Progenitor cell of endocrine pancreas (in vitro differentiated cells): ENCODE data around the gene SH2D3A. TPM values are rescaled to one million over a fixed set of nuclear protein-coding genes. Genes with fewer than 3 reads are reported as not detected.

Experiments used
- DNase-seq: peaks from one replicate; pipeline ENCODE4 v3.0.0; 2021; ENCODE audit warnings: low spot score; ENCODE audit not compliant: unreplicated experiment
- H3K27ac Mint-ChIP-seq: 2 replicates; pipeline ENCODE4 v1.8.0; 2021; ENCODE audit warnings: mild to moderate bottlenecking, moderate library complexity, mixed read lengths
- H3K27me3 Mint-ChIP-seq: 2 replicates; pipeline ENCODE4 v1.8.0; 2021; ENCODE audit warnings: mixed read lengths
- H3K36me3 Mint-ChIP-seq: 2 replicates; pipeline ENCODE4 v1.8.0; 2022; ENCODE audit warnings: mixed read lengths; ENCODE audit not compliant: insufficient read depth
- H3K4me1 Mint-ChIP-seq: 2 replicates; pipeline ENCODE4 v1.8.0; 2021; ENCODE audit warnings: low read depth, mixed read lengths
- H3K4me3 Mint-ChIP-seq: 2 replicates; pipeline ENCODE4 v1.8.0; 2021; ENCODE audit warnings: low read depth, mild to moderate bottlenecking, moderate library complexity, mixed read lengths
- H3K9me3 Mint-ChIP-seq: 2 replicates; pipeline ENCODE4 v1.8.0; 2021; ENCODE audit warnings: low read depth, mixed read lengths
- microRNA-seq: library from miRNA; unstranded; fragments of <30 nt; microRNA quantifications from one replicate; pipeline ENCODE4 v1.1.0, GENCODE V29; 2020; ENCODE audit warnings: borderline number of aligned reads; ENCODE audit not compliant: unreplicated experiment
- total RNA-seq: library from RNA; stranded (reverse); gene quantifications from 2 replicates; pipeline ENCODE4 v1.2.1, GENCODE V29; 2021
- TF ChIP-seq, protein P1 (sequence below): fragments of 200-600 bp; sonication (generic); IDR thresholded peaks from one replicate; pipeline ENCODE4 v1.5.0; 2021; ENCODE audit warnings: antibody characterized with exemption, mild to moderate bottlenecking; ENCODE audit not compliant: unreplicated experiment

Gene SH2D3A
- total RNA-seq, 1 donor from 2014 or later = 19.8 TPM

DNA sequence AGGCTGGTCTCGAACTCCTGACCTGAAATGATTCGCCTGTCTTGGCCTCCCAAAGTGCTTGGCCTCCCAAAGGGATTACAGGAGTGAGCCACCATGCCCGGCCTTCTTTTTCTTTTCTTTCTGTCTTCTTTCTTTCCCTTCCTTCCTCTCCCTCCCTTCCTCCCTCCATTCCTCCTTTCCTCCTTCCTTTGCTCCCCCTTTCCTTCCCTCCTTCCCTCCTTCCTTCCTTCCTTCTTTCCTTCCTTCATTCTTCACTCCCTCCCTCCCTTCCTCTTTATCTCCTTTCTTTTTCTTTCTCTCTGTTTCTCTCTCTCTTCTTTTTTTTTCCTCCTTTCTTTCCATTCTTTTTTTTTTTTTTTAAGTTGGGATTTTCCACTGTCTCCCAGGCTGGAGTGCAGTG lies 58.9 kb downstream of the SH2D3A start:
- DNase-seq = no peak
- Mint-ChIP-seq H3K9me3 (no peaks in the 10 kb centered on the region), H3K4me1 (no peaks in the 10 kb centered on the region), H3K27ac (no peak overlapping the region), H3K27me3 (peaks cover 48% of the 10 kb centered on the region), H3K36me3 (no peaks in the 10 kb centered on the region), H3K4me3 (no peak overlapping the region)
- TF ChIP-seq, protein P1, sequence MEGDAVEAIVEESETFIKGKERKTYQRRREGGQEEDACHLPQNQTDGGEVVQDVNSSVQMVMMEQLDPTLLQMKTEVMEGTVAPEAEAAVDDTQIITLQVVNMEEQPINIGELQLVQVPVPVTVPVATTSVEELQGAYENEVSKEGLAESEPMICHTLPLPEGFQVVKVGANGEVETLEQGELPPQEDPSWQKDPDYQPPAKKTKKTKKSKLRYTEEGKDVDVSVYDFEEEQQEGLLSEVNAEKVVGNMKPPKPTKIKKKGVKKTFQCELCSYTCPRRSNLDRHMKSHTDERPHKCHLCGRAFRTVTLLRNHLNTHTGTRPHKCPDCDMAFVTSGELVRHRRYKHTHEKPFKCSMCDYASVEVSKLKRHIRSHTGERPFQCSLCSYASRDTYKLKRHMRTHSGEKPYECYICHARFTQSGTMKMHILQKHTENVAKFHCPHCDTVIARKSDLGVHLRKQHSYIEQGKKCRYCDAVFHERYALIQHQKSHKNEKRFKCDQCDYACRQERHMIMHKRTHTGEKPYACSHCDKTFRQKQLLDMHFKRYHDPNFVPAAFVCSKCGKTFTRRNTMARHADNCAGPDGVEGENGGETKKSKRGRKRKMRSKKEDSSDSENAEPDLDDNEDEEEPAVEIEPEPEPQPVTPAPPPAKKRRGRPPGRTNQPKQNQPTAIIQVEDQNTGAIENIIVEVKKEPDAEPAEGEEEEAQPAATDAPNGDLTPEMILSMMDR = no peak

DNA sequence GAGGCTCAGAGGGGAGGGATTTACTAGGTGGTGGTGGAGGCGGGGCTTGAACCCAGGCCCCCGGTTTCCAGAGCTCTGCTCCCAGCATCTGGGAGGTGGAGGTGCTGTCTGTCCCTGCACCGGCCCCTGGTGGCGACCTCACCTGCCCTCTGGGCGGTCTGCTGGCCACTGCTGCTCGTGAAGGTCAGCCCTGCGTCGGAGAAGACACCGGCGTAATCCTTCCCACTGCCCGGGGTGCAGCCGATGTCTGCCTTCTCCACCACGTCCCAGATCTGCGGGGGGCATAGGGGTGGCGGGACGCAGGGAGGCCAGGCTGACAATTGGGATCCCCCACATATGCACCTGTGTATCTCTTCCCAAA lies 59.6 kb downstream of the SH2D3A start:
- no peak for DNase-seq

GRCh38 chr19:6707011-6707657 lies 60.1 kb downstream of the SH2D3A start:
- TF ChIP-seq, protein P1 = no peak
- Mint-ChIP-seq H3K9me3 (no peaks in the 10 kb centered on the region), H3K27me3 (peaks cover 39% of the 10 kb centered on the region), H3K4me3 (no peak overlapping the region), H3K27ac (no peak overlapping the region), H3K36me3 (no peaks in the 10 kb centered on the region), H3K4me1 (no peaks in the 10 kb centered on the region)
- DNase-seq = no peak

More for the DNA sequence above, 59.6 kb downstream of the SH2D3A start:
- no peak overlapping the region for H3K4me3 Mint-ChIP-seq
- H3K4me1 Mint-ChIP-seq = no peaks in the 10 kb centered on the region
- no peaks in the 10 kb centered on the region for H3K9me3 Mint-ChIP-seq
- no peak overlapping the region for H3K27ac Mint-ChIP-seq
- TF ChIP-seq, protein P1 = no peak
- H3K27me3 Mint-ChIP-seq = peaks cover 44% of the 10 kb centered on the region
- H3K36me3 Mint-ChIP-seq = no peaks in the 10 kb centered on the region

- peaks cover 36% of the 10 kb centered on the region for H3K27me3 Mint-ChIP-seq
- DNase-seq = no peak
- no peak overlapping the region for H3K4me3 Mint-ChIP-seq
- H3K36me3 Mint-ChIP-seq = no peaks in the 10 kb centered on the region
- TF ChIP-seq, protein P1 = no peak
- H3K9me3 Mint-ChIP-seq = no peaks in the 10 kb centered on the region
- no peaks in the 10 kb centered on the region for H3K4me1 Mint-ChIP-seq
- H3K27ac Mint-ChIP-seq = no peak overlapping the region
These were observed 60.6 kb downstream of the SH2D3A start for GRCh38 chr19:6706633-6706958.

DNA sequence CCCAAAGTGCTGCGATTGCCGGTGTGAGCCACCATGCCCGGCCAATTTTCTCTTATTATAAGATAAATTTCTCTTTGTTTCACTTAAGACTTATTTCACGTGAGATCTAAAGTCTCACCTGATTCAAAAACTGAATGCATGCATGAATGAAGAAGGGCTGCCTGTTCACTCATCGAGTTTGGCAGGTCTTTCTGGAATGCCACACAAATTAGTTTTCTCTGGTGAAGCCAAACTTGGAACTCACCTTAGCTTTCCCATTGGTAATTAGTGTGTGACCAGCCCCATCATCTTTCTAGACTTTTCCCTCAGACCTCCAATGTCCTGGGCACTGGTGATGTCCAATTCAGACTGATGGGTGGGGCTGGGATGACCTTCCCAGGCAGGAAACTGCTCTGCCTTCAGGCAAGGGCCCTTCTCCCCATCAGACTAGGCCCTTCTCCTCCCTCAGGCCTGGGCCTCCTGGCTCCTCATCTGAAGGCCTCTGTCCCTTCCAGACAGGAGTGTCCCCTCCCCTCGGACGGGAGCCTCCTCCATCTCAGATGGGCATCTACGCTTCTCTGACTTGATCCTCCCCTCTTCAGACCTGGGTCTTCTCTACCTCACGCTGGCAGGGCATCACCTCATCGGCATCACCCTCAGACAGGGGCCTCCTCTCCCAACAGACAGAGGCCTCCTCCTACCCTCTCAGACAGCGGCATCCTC lies 61.2 kb downstream of the SH2D3A start:
- Mint-ChIP-seq H3K36me3 (no peaks in the 10 kb centered on the region), H3K27ac (no peak overlapping the region), H3K9me3 (no peaks in the 10 kb centered on the region), H3K4me1 (no peaks in the 10 kb centered on the region), H3K27me3 (peaks cover 31% of the 10 kb centered on the region), H3K4me3 (no peak overlapping the region)
- no peak for DNase-seq
- TF ChIP-seq, protein P1 = no peak

Small RNAs within 50 kb of the gene (microRNA-seq; reads per million reads assigned to microRNA genes)
- gene MIR6791 = not detected

Other genes starting within 250 kb of the SH2D3A start
- 0.53 TPM in 1 of 2 replicates, not detected in the other for gene TNFSF9, start 236.4 kb downstream of the SH2D3A start, total RNA-seq
- not detected in 2 replicates for gene CD70, start 176.3 kb downstream of the SH2D3A start, total RNA-seq
- not detected in 2 replicates for gene TNFSF14, start 97.3 kb downstream of the SH2D3A start, total RNA-seq
- gene C3, start 46.8 kb downstream of the SH2D3A start, total RNA-seq = 1.5 and 1.6 TPM in 2 replicates
- 72.8 and 80.8 TPM in 2 replicates for gene GPR108, start 29.9 kb downstream of the SH2D3A start, total RNA-seq
- gene TRIP10, start 27.8 kb downstream of the SH2D3A start, total RNA-seq = 46.0 and 48.2 TPM in 2 replicates
- not detected in 2 replicates for gene VAV1, start 5.3 kb upstream of the SH2D3A start, total RNA-seq
- gene ADGRE1, start 120.1 kb upstream of the SH2D3A start, total RNA-seq = not detected in 2 replicates